Brain microvascular endothelial cell (primary cell): Measurements from ENCODE around the gene CALCB.

Source experiments
- DNase-seq: peaks from one replicate; pipeline ENCODE4 v3.0.0-alpha.2; 2020
- H3K27ac ChIP-seq: fragments of 250-450 bp; sonication (Bioruptor Pico); 2 replicates; pipeline ENCODE4 v1.5.1; 2020; ENCODE audit warnings: mild to moderate bottlenecking, moderate library complexity
- H3K27me3 ChIP-seq: fragments of 250-450 bp; sonication (Bioruptor Pico); replicated peaks from 2 replicates; pipeline ENCODE4 v1.5.1; 2020; ENCODE audit warnings: mild to moderate bottlenecking
- H3K36me3 ChIP-seq: fragments of 250-450 bp; sonication (Bioruptor Pico); replicated peaks from 2 replicates; pipeline ENCODE4 v1.5.1; 2020; ENCODE audit warnings: mild to moderate bottlenecking
- H3K4me3 ChIP-seq: 2 replicates; pipeline ENCODE4 v1.5.1; 2011; ENCODE audit warnings: low read depth, mild to moderate bottlenecking, control low read depth, low read length, moderate library complexity
- CTCF ChIP-seq: IDR thresholded peaks from 2 replicates; pipeline ENCODE4 v1.5.1; 2011; ENCODE audit warnings: low read depth, mild to moderate bottlenecking, moderate library complexity, low read length, control low read depth, inconsistent platforms; ENCODE audit errors: missing control alignments
- in situ Hi-C: cut with HindIII; loops from 2 replicates; pipeline ENCODE4 v1.10.0; 2017; ENCODE audit warnings: low sequenced_read_pairs, low pct_ligation_motif_present

CALCB gene

GRCh38 chr11:15091625-15092024 is 18.2 kb downstream of the CALCB start:
- in situ Hi-C loops = no loop called here
- Histone ChIP-seq H3K27me3 (no peaks in the 10 kb centered on the region), H3K36me3 (no peaks in the 10 kb centered on the region), H3K27ac (no peak overlapping the region), H3K4me3 (no peak overlapping the region)
- TF ChIP-seq CTCF = no peak
- no peak for DNase-seq

- Histone ChIP-seq H3K27me3 (no peaks in the 10 kb centered on the region), H3K36me3 (no peaks in the 10 kb centered on the region), H3K27ac (no peak overlapping the region), H3K4me3 (no peak overlapping the region)
- in situ Hi-C loops = no loop called here
- no peak for DNase-seq
- TF ChIP-seq CTCF = no peak
These were observed 20.0 kb downstream of the CALCB start for GRCh38 chr11:15093432-15093831.

- no peak for DNase-seq
These were observed 22.4 kb downstream of the CALCB start for GRCh38 chr11:15095736-15096228.

GRCh38 chr11:15097411-15097810 is 24.0 kb downstream of the CALCB start:
- in situ Hi-C loops = no loop called here
- H3K27ac ChIP-seq = no peak overlapping the region
- no peaks in the 10 kb centered on the region for H3K27me3 ChIP-seq
- no peak for TF ChIP-seq CTCF
- no peak overlapping the region for H3K4me3 ChIP-seq
- H3K36me3 ChIP-seq = no peaks in the 10 kb centered on the region
- no peak for DNase-seq

More at GRCh38 chr11:15095736-15096228, 22.4 kb downstream of the CALCB start:
- in situ Hi-C loops = no loop called here
- Histone ChIP-seq H3K36me3 (no peaks in the 10 kb centered on the region), H3K27ac (no peak overlapping the region), H3K27me3 (no peaks in the 10 kb centered on the region), H3K4me3 (no peak overlapping the region)
- TF ChIP-seq CTCF = no peak

GRCh38 chr11:15099267-15099666 is 25.9 kb downstream of the CALCB start:
- no peak for TF ChIP-seq CTCF
- DNase-seq = no peak
- no peak overlapping the region for H3K4me3 ChIP-seq
- in situ Hi-C loops = no loop called here
- no peaks in the 10 kb centered on the region for H3K36me3 ChIP-seq
- H3K27ac ChIP-seq = no peak overlapping the region
- no peaks in the 10 kb centered on the region for H3K27me3 ChIP-seq

- Histone ChIP-seq H3K36me3 (no peaks in the 10 kb centered on the region), H3K4me3 (no peak overlapping the region), H3K27ac (no peak overlapping the region), H3K27me3 (no peaks in the 10 kb centered on the region)
- TF ChIP-seq CTCF = peak; percentile 98
- DNase-seq = peak; percentile 65
- in situ Hi-C loops = no loop called here
These were observed 27.8 kb downstream of the CALCB start for GRCh38 chr11:15101072-15101709.
